Mesenchymal stem cell (in vitro differentiated cells and primary cell): ENCODE data around the gene NBPF1.
A peak's percentile ranks its signal among the peaks of the same experiment; 100 is the strongest.
"Not testable (repeated sequence)": the region's sequence is repeated elsewhere in the genome, so short reads cannot be mapped to it uniquely, and the experiment has no call there.

Experiments used
- DNase-seq: peaks from one replicate; pipeline ENCODE4 v3.0.0-alpha.2; 2013
- H2AFZ ChIP-seq: one replicate; pipeline ENCODE4 v1.6.1; 2013; ENCODE audit warnings: low read depth, mild to moderate bottlenecking, control low read depth, inconsistent platforms, low read length, moderate library complexity
- H2AK5ac ChIP-seq: 2 replicates; pipeline ENCODE4 v1.6.1; 2013; ENCODE audit warnings: low read length, moderate library complexity, mild to moderate bottlenecking, inconsistent platforms; ENCODE audit not compliant: severe bottlenecking
- H2BK120ac ChIP-seq: one replicate; pipeline ENCODE4 v1.6.1; 2013; ENCODE audit warnings: low read depth, mild to moderate bottlenecking, inconsistent platforms, low read length, moderate library complexity
- H2BK12ac ChIP-seq, 2 experiments: one replicate each; pipeline ENCODE4 v1.6.1; 2013; ENCODE audit warnings: inconsistent platforms in 2 of 2, low read length in 2 of 2, mild to moderate bottlenecking in 2 of 2, moderate library complexity in 2 of 2, control low read depth in 1 of 2
- H2BK15ac ChIP-seq: one replicate; pipeline ENCODE4 v1.6.1; 2013; ENCODE audit warnings: mild to moderate bottlenecking, low read depth, inconsistent platforms; ENCODE audit not compliant: poor library complexity, severe bottlenecking
- H2BK5ac ChIP-seq: 2 replicates; pipeline ENCODE4 v1.6.1; 2013; ENCODE audit warnings: low read depth, mild to moderate bottlenecking, low read length, control low read depth, inconsistent platforms; ENCODE audit not compliant: poor library complexity, severe bottlenecking
- H3K14ac ChIP-seq, 2 experiments: one replicate each; pipeline ENCODE4 v1.6.1; 2013; ENCODE audit warnings: inconsistent platforms in 2 of 2, low read length in 2 of 2, control low read depth in 1 of 2, mild to moderate bottlenecking in 1 of 2, moderate library complexity in 1 of 2
- H3K18ac ChIP-seq, 2 experiments: one replicate each; pipeline ENCODE4 v1.6.1; 2013; ENCODE audit warnings: inconsistent platforms in 2 of 2, low read length in 2 of 2, control low read depth in 1 of 2, low read depth in 1 of 2, mild to moderate bottlenecking in 1 of 2
- H3K23ac ChIP-seq, 2 experiments: one replicate each; pipeline ENCODE4 v1.6.1; 2013; ENCODE audit warnings: inconsistent platforms in 2 of 2, low read length in 2 of 2, mild to moderate bottlenecking in 2 of 2, moderate library complexity in 2 of 2, control low read depth in 1 of 2
- H3K27ac ChIP-seq: 2 replicates; pipeline ENCODE4 v1.5.1; 2013; ENCODE audit warnings: mild to moderate bottlenecking, moderate library complexity, low read length, control low read depth, inconsistent platforms; ENCODE audit not compliant: poor library complexity, severe bottlenecking
- H3K27me3 ChIP-seq, 2 experiments: 2 replicates each; pipeline versions ENCODE4 v1.6.1 to v1.7.0; 2013; ENCODE audit warnings: low read length in 2 of 2, mild to moderate bottlenecking in 2 of 2, moderate library complexity in 2 of 2, control low read depth in 1 of 2, inconsistent platforms in 1 of 2; ENCODE audit not compliant: control insufficient read depth in 1 of 2, insufficient read depth in 1 of 2
- H3K36me3 ChIP-seq, 2 experiments: 2 replicates each; pipeline versions ENCODE4 v1.6.1 to v1.7.0; 2013; ENCODE audit warnings: low read length in 2 of 2, control low read depth in 1 of 2, inconsistent platforms in 1 of 2, low read depth in 1 of 2, mild to moderate bottlenecking in 1 of 2; ENCODE audit not compliant: insufficient read depth in 2 of 2, control insufficient read depth in 1 of 2
- H3K4ac ChIP-seq, 2 experiments: one replicate each; pipeline ENCODE4 v1.6.1; 2013; ENCODE audit warnings: inconsistent platforms in 2 of 2, low read length in 2 of 2, mild to moderate bottlenecking in 2 of 2, moderate library complexity in 2 of 2, control low read depth in 1 of 2, low read depth in 1 of 2
- H3K4me1 ChIP-seq: 2 replicates; pipeline ENCODE4 v1.6.1; 2013; ENCODE audit warnings: low read depth, low read length, control low read depth; ENCODE audit not compliant: control insufficient read depth, insufficient read depth
- H3K4me2 ChIP-seq: 2 replicates; pipeline ENCODE4 v1.6.1; 2013; ENCODE audit warnings: low read length, mild to moderate bottlenecking, inconsistent platforms; ENCODE audit not compliant: poor library complexity, severe bottlenecking
- H3K4me3 ChIP-seq, 2 experiments: 2 replicates each; pipeline versions ENCODE4 v1.5.1 to v1.7.0; 2013; ENCODE audit warnings: low read length in 2 of 2, mild to moderate bottlenecking in 2 of 2, control low read depth in 1 of 2, low read depth in 1 of 2; ENCODE audit not compliant: insufficient read depth in 1 of 2
- H3K79me1 ChIP-seq: replicated peaks from 2 replicates; pipeline ENCODE4 v1.6.1; 2013; ENCODE audit warnings: mild to moderate bottlenecking, control low read depth, low read length, inconsistent platforms; ENCODE audit not compliant: poor library complexity, severe bottlenecking
- H3K9ac ChIP-seq: 2 replicates; pipeline ENCODE4 v1.7.0; 2013; ENCODE audit warnings: mild to moderate bottlenecking, low read length, moderate library complexity
- H3K9me3 ChIP-seq: 2 replicates; pipeline ENCODE4 v1.7.0; 2013; ENCODE audit warnings: mild to moderate bottlenecking, low read length; ENCODE audit not compliant: control insufficient read depth
- H4K8ac ChIP-seq: one replicate; pipeline ENCODE4 v1.6.1; 2013; ENCODE audit warnings: inconsistent platforms, mild to moderate bottlenecking, low read length, moderate library complexity
- H4K91ac ChIP-seq: one replicate; pipeline ENCODE4 v1.6.1; 2013; ENCODE audit warnings: mild to moderate bottlenecking, low read length, inconsistent platforms
- WGBS: methylation state at CpG from one replicate; pipeline ENCODE4 v1.1.7; 2013; ENCODE audit warnings: mixed read lengths; 5-methylcytosine and 5-hydroxymethylcytosine counted together

NBPF1 gene

GRCh38 chr1:16611981-16612331 is 1.4 kb downstream of the NBPF1 start:
- not testable (repeated sequence) for H2AK5ac ChIP-seq, DNase-seq, H3K4me1 ChIP-seq, H2BK120ac ChIP-seq, H3K4ac ChIP-seq, H3K27me3 ChIP-seq, H3K23ac ChIP-seq, H2BK15ac ChIP-seq, H2BK12ac ChIP-seq, H3K27ac ChIP-seq, H2BK5ac ChIP-seq, H2AFZ ChIP-seq, H3K18ac ChIP-seq, H3K14ac ChIP-seq, H3K9me3 ChIP-seq, H4K8ac ChIP-seq, H4K91ac ChIP-seq
- peaks cover 16 to 19% of the 10 kb centered on the region in 2 experiments for H3K36me3 ChIP-seq
- WGBS: 94% methylated on average over 8 of the region's 8 CpGs
- peak overlapping the region; percentile 73 for H3K9ac ChIP-seq
- H3K4me3 ChIP-seq: peak overlapping the region in 1 of 2 experiments; percentile 89
- H3K4me2 ChIP-seq: peak overlapping the region; percentile 97
- peaks cover 33% of the 10 kb centered on the region for H3K79me1 ChIP-seq

- H4K91ac ChIP-seq, H3K4me1 ChIP-seq, H3K23ac ChIP-seq, H3K9me3 ChIP-seq, H2AK5ac ChIP-seq, DNase-seq, H4K8ac ChIP-seq, H2AFZ ChIP-seq, H3K4ac ChIP-seq, H3K14ac ChIP-seq, H3K27me3 ChIP-seq, H3K27ac ChIP-seq, H2BK120ac ChIP-seq, H3K4me2 ChIP-seq, H3K4me3 ChIP-seq, H2BK15ac ChIP-seq, H3K18ac ChIP-seq, H2BK5ac ChIP-seq, H2BK12ac ChIP-seq: not testable (repeated sequence)
- Histone ChIP-seq H3K79me1 (peaks cover 34% of the 10 kb centered on the region), H3K36me3 (peaks cover 19 to 25% of the 10 kb centered on the region in 2 experiments), H3K9ac (peak overlapping the region; percentile 73)
- 92% methylated on average over 3 of the region's 4 CpGs for WGBS
These were observed 2.2 kb downstream of the NBPF1 start for GRCh38 chr1:16611164-16611563.

- not testable (repeated sequence) for H3K27me3 ChIP-seq, H2BK12ac ChIP-seq, H4K91ac ChIP-seq, H4K8ac ChIP-seq, H3K14ac ChIP-seq, H3K9ac ChIP-seq, H3K23ac ChIP-seq, H2AK5ac ChIP-seq, H3K4me3 ChIP-seq, H2BK120ac ChIP-seq, H3K4me1 ChIP-seq, H3K9me3 ChIP-seq, H3K4me2 ChIP-seq, H3K18ac ChIP-seq, DNase-seq, H3K4ac ChIP-seq, H3K27ac ChIP-seq, H2BK15ac ChIP-seq, H2AFZ ChIP-seq, H2BK5ac ChIP-seq
- over 99% methylated on average over 4 of the region's 5 CpGs for WGBS
- peaks cover 34% of the 10 kb centered on the region for H3K79me1 ChIP-seq
- H3K36me3 ChIP-seq: peaks cover 19 to 31% of the 10 kb centered on the region in 2 experiments
These were observed 2.8 kb downstream of the NBPF1 start for GRCh38 chr1:16610553-16610952.

GRCh38 chr1:16609761-16610160 is 3.6 kb downstream of the NBPF1 start:
- peaks cover 34% of the 10 kb centered on the region for H3K79me1 ChIP-seq
- H3K23ac ChIP-seq, H4K8ac ChIP-seq, H3K4me2 ChIP-seq, H3K9me3 ChIP-seq, H2BK5ac ChIP-seq, DNase-seq, H3K27me3 ChIP-seq, H2BK15ac ChIP-seq, H2AFZ ChIP-seq, H2AK5ac ChIP-seq, H3K14ac ChIP-seq, H4K91ac ChIP-seq, H3K9ac ChIP-seq, H3K27ac ChIP-seq, H3K4ac ChIP-seq, H2BK12ac ChIP-seq, H3K4me3 ChIP-seq, H2BK120ac ChIP-seq, H3K18ac ChIP-seq, H3K4me1 ChIP-seq: not testable (repeated sequence)
- WGBS: 98% methylated on average over 1 of the region's 4 CpGs
- peaks cover 19 to 39% of the 10 kb centered on the region in 2 experiments for H3K36me3 ChIP-seq
